ENCODE data around the gene G3BP1.

G3BP1 gene

GRCh38 chr5:151741678-151742423, 29.9 kb upstream of the G3BP1 start:
- no peak for DNase-seq (ENCODE audit: low read depth)

GRCh38 chr5:151742870-151743294, 28.9 kb upstream of the G3BP1 start:
- peak; percentile 78 for TF ChIP-seq CTCF (IDR thresholded peaks at IDR 0.05; ENCODE audit: low read depth, low read length, missing control alignments)
- H3K4me3 ChIP-seq (ENCODE audit: low read depth, low read length), result no peak overlapping the region
- no peak for DNase-seq (ENCODE audit: low read depth)

More at GRCh38 chr5:151741678-151742423, 29.9 kb upstream of the G3BP1 start:
- H3K4me3 ChIP-seq (ENCODE audit: low read depth, low read length), result no peak overlapping the region
- TF ChIP-seq CTCF (IDR thresholded peaks at IDR 0.05; ENCODE audit: low read depth, low read length, missing control alignments), result no peak

- no peak overlapping the region for H3K4me3 ChIP-seq (ENCODE audit: low read depth, low read length)
- no peak for DNase-seq (ENCODE audit: low read depth)
- no peak for TF ChIP-seq CTCF (IDR thresholded peaks at IDR 0.05; ENCODE audit: low read depth, low read length, missing control alignments)
Measured at GRCh38 chr5:151743530-151743929, 28.2 kb upstream of the G3BP1 start.

- DNase-seq (ENCODE audit: low read depth), result no peak
- no peak for TF ChIP-seq CTCF (IDR thresholded peaks at IDR 0.05; ENCODE audit: low read depth, low read length, missing control alignments)
- H3K4me3 ChIP-seq (ENCODE audit: low read depth, low read length), result no peak overlapping the region
Measured at GRCh38 chr5:151745071-151745705, 26.6 kb upstream of the G3BP1 start.

- TF ChIP-seq CTCF (IDR thresholded peaks at IDR 0.05; ENCODE audit: low read depth, low read length, missing control alignments), result no peak
- DNase-seq (ENCODE audit: low read depth), result no peak
- peak overlapping the region; percentile 4; the same call in 1 of the 2 replicates for H3K4me3 ChIP-seq (ENCODE audit: low read depth, low read length)
Measured at GRCh38 chr5:151750121-151750520, 21.6 kb upstream of the G3BP1 start.

- no peak overlapping the region for H3K4me3 ChIP-seq (ENCODE audit: low read depth, low read length)
- no peak for TF ChIP-seq CTCF (IDR thresholded peaks at IDR 0.05; ENCODE audit: low read depth, low read length, missing control alignments)
- DNase-seq (ENCODE audit: low read depth), result no peak
Measured at GRCh38 chr5:151751091-151751490, 20.7 kb upstream of the G3BP1 start.

All from GM12864 (cell line).